Sigmoid colon (tissue), 4 donors: ENCODE measurements around the gene TBXAS1.

ENCODE experiments used
- POLR2AphosphoS5 ChIP-seq, 4 donors: sonication (generic); formaldehyde crosslinking; IDR thresholded peaks; one replicate each; pipeline ENCODE4 v1.6.1; 2017; ENCODE audit warnings: antibody characterized with exemption in 4 of 4
- TF ChIP-seq, protein P1 (sequence below), 4 experiments: fragments of 450-650 bp in 3 of 4; fragments of 200-600 bp in 1 of 4; IDR thresholded peaks; one replicate each; pipeline ENCODE4 v1.5.1; 2016 to 2019; ENCODE audit warnings: antibody characterized with exemption in 4 of 4, mild to moderate bottlenecking in 3 of 4, moderate library complexity in 2 of 4

DNA sequence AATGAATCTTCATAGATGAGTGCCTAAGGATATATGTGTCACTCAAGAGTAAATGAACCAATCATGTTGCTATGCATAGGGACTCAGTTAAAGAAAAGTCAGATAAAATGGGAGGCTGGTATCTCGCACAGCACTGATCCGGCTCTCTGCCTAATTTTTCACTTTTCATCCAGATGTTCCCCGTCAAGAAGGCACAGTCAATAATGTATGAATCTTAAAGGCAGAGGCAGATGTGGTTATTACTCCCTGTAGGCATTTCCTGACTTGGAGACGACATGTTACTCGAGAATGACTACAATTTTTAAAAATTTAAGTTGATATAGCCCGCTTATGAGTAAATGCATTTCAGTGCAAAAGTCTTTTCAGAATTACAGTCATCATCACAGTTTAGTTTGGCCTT, 113.6 kb downstream of the TBXAS1 start:
- no peak for TF ChIP-seq POLR2AphosphoS5 (IDR thresholded peaks at IDR 0.05)
- TF ChIP-seq, protein P1, sequence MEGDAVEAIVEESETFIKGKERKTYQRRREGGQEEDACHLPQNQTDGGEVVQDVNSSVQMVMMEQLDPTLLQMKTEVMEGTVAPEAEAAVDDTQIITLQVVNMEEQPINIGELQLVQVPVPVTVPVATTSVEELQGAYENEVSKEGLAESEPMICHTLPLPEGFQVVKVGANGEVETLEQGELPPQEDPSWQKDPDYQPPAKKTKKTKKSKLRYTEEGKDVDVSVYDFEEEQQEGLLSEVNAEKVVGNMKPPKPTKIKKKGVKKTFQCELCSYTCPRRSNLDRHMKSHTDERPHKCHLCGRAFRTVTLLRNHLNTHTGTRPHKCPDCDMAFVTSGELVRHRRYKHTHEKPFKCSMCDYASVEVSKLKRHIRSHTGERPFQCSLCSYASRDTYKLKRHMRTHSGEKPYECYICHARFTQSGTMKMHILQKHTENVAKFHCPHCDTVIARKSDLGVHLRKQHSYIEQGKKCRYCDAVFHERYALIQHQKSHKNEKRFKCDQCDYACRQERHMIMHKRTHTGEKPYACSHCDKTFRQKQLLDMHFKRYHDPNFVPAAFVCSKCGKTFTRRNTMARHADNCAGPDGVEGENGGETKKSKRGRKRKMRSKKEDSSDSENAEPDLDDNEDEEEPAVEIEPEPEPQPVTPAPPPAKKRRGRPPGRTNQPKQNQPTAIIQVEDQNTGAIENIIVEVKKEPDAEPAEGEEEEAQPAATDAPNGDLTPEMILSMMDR (IDR thresholded peaks at IDR 0.05) = no peak
